Natural killer cell (primary cell): ENCODE data around the gene NOL4L. TPM values are rescaled to one million over a fixed set of nuclear protein-coding genes. Genes with fewer than 3 reads are reported as not detected.

Experiments
- ATAC-seq, 3 donors: fragments of 150-1000 bp in 2 of 3; fragments of 200-7000 bp in 1 of 3; cut with Tn5 transposase; 1 replicate in 1 of 3; 2 replicates in 2 of 3; pipeline ENCODE4 v1.10.0; 2021; ENCODE audit warnings: mild to moderate bottlenecking in 2 of 3, moderate library complexity in 2 of 3
- DNase-seq, 2 donors: peaks; one replicate each; pipeline versions ENCODE4 v3.0.0 to v3.0.0-alpha.2; 2013 to 2021; ENCODE audit warnings: mixed read lengths in 1 of 2
- H3K27ac ChIP-seq: one replicate; pipeline ENCODE4 v1.5.1; 2013; ENCODE audit warnings: mild to moderate bottlenecking, low read length
- H3K27me3 ChIP-seq: one replicate; pipeline ENCODE4 v1.6.1; 2013; ENCODE audit warnings: low read length; ENCODE audit not compliant: control insufficient read depth, insufficient read depth
- H3K36me3 ChIP-seq: one replicate; pipeline ENCODE4 v1.6.1; 2013; ENCODE audit warnings: low read length; ENCODE audit not compliant: control insufficient read depth, insufficient read depth
- H3K4me1 ChIP-seq: one replicate; pipeline ENCODE4 v1.6.1; 2013; ENCODE audit warnings: low read length; ENCODE audit not compliant: control insufficient read depth, insufficient read depth
- H3K4me3 ChIP-seq: one replicate; pipeline ENCODE4 v1.5.1; 2013; ENCODE audit warnings: low read length
- H3K9me3 ChIP-seq: one replicate; pipeline ENCODE4 v1.6.1; 2013; ENCODE audit warnings: low read length; ENCODE audit not compliant: control insufficient read depth, insufficient read depth
- H3K27ac Mint-ChIP-seq, 2 donors: one replicate each; pipeline ENCODE4 v1.8.0; 2022; ENCODE audit warnings: mild to moderate bottlenecking in 2 of 2, mixed read lengths in 2 of 2, moderate library complexity in 1 of 2
- H3K27me3 Mint-ChIP-seq, 2 donors: one replicate each; pipeline ENCODE4 v1.8.0; 2022; ENCODE audit warnings: low read depth in 2 of 2, mixed read lengths in 2 of 2
- H3K36me3 Mint-ChIP-seq: one replicate; pipeline ENCODE4 v1.8.0; 2022; ENCODE audit warnings: mixed read lengths
- H3K4me1 Mint-ChIP-seq, 2 donors: one replicate each; pipeline ENCODE4 v1.8.0; 2022; ENCODE audit warnings: mixed read lengths in 2 of 2
- H3K4me3 Mint-ChIP-seq: one replicate; pipeline ENCODE4 v1.8.0; 2022; ENCODE audit warnings: mild to moderate bottlenecking, moderate library complexity, mixed read lengths
- H3K9me3 Mint-ChIP-seq, 2 donors: one replicate each; pipeline ENCODE4 v1.8.0; 2022; ENCODE audit warnings: mixed read lengths in 2 of 2
- CTCF ChIP-seq: fragments of 200-600 bp; IDR thresholded peaks from one replicate; pipeline ENCODE4 v1.8.0; 2022; ENCODE audit warnings: antibody characterized with exemption
- WGBS: methylation state at CpG from one replicate; pipeline ENCODE4 v1.1.7; 2013; ENCODE audit warnings: missing lambda C conversion rate; ENCODE audit not compliant: insufficient coverage; 5-methylcytosine and 5-hydroxymethylcytosine counted together
- intact Hi-C: fragments of 100-400 bp; cut with micrococcal nuclease; formaldehyde crosslinking; loops from one replicate; pipeline ENCODE4 v1.14.2; 2022
- total RNA-seq, 4 donors: library from RNA; stranded (reverse); fragments of 120-200 nt in 1 of 4; gene quantifications; one replicate each; pipeline versions ENCODE4 v1.2.3 to v1.2.4, GENCODE V29; 2013 to 2022

Gene NOL4L
- total RNA-seq, 3 donors from 2014 or later (not counting 1 experiment from before 2014, with no cell fraction given) = 101 to 136 (median 114) TPM

- Histone ChIP-seq H3K27me3 (no peaks in the 10 kb centered on the region), H3K4me1 (peaks cover 18% of the 10 kb centered on the region), H3K27ac (no peak overlapping the region), H3K4me3 (no peak overlapping the region), H3K36me3 (peaks cover 43% of the 10 kb centered on the region), H3K9me3 (no peaks in the 10 kb centered on the region)
- H3K9me3 Mint-ChIP-seq = no peaks in the 10 kb centered on the region
- peak overlapping the region; percentile 48 to 82 for H3K27ac Mint-ChIP-seq
- peaks cover 47% of the 10 kb centered on the region in 2 donors for H3K4me1 Mint-ChIP-seq
- no peaks in the 10 kb centered on the region for H3K36me3 Mint-ChIP-seq
- 80% methylated on average over 6 of the region's 10 CpGs for WGBS
- no peak for DNase-seq
- TF ChIP-seq CTCF = no peak
- ATAC-seq = no peak
- intact Hi-C loops = no loop called here
- no peaks in the 10 kb centered on the region for H3K27me3 Mint-ChIP-seq
- no peak overlapping the region for H3K4me3 Mint-ChIP-seq
Measured at GRCh38 chr20:32442630-32443373, 142.3 kb downstream of the NOL4L start.

- Mint-ChIP-seq H3K4me1 (peaks cover 43% of the 10 kb centered on the region in 2 donors), H3K4me3 (no peak overlapping the region), H3K36me3 (no peaks in the 10 kb centered on the region), H3K9me3 (no peaks in the 10 kb centered on the region), H3K27ac (peak overlapping the region in 1 of 2 donors; percentile 41), H3K27me3 (no peaks in the 10 kb centered on the region)
- Histone ChIP-seq H3K36me3 (peaks cover 39% of the 10 kb centered on the region), H3K9me3 (no peaks in the 10 kb centered on the region), H3K27ac (no peak overlapping the region), H3K4me3 (no peak overlapping the region), H3K27me3 (no peaks in the 10 kb centered on the region), H3K4me1 (peaks cover 18% of the 10 kb centered on the region)
- 97% methylated on average over 4 of the region's 4 CpGs for WGBS
- intact Hi-C loops = no loop called here
- ATAC-seq (no peak), DNase-seq (no peak)
- no peak for TF ChIP-seq CTCF
Measured at GRCh38 chr20:32441638-32442037, 143.5 kb downstream of the NOL4L start.

- H3K9me3 ChIP-seq = no peaks in the 10 kb centered on the region
- TF ChIP-seq CTCF = no peak
- WGBS = 91% methylated on average over 4 of the region's 4 CpGs
- H3K27ac Mint-ChIP-seq = peak overlapping the region; percentile 41 to 42
- H3K27me3 Mint-ChIP-seq = no peaks in the 10 kb centered on the region
- H3K4me1 Mint-ChIP-seq = peaks cover 43% of the 10 kb centered on the region in 2 donors
- H3K4me3 Mint-ChIP-seq = no peak overlapping the region
- H3K36me3 ChIP-seq = peaks cover 39% of the 10 kb centered on the region
- no peaks in the 10 kb centered on the region for H3K36me3 Mint-ChIP-seq
- H3K4me1 ChIP-seq = peaks cover 15% of the 10 kb centered on the region
- intact Hi-C loops = no loop called here
- no peaks in the 10 kb centered on the region for H3K27me3 ChIP-seq
- no peak overlapping the region for H3K27ac ChIP-seq
- no peak for ATAC-seq
- no peak overlapping the region for H3K4me3 ChIP-seq
- no peaks in the 10 kb centered on the region for H3K9me3 Mint-ChIP-seq
- DNase-seq = no peak
Measured at GRCh38 chr20:32440758-32441078, 144.4 kb downstream of the NOL4L start.
